Measurements from ENCODE around the gene UPK2. TPM values are rescaled to one million over a fixed set of nuclear protein-coding genes. Genes with fewer than 3 reads are reported as not detected.

UPK2 gene
- total and polyA plus RNA-seq, 2 donors (not counting 1 experiment from before 2014, with no cell fraction given) = not detected

GRCh38 chr11:118911113-118911879 is 44.8 kb upstream of the UPK2 start:
- no peak for TF ChIP-seq EZH2 (IDR thresholded peaks at IDR 0.05; ENCODE audit: low read length, missing control alignments)
- no peak for TF ChIP-seq CTCF (conservative IDR thresholded peaks at IDR 0.05 in 1 of 2, IDR thresholded peaks at IDR 0.05 in 1 of 2; ENCODE audit: low read depth in 1 of 2, low read length in 2 of 2)
- H3K4me3 ChIP-seq (replicated peaks in 1 of 4; ENCODE audit: control extremely low read depth in 1 of 4, insufficient read depth in 1 of 4, low read depth in 3 of 4, low read length in 4 of 4) = peak overlapping the region in 3 of 4 experiments; percentile 4 to 47 (median 25)
- H3K4me2 ChIP-seq (ENCODE audit: extremely low read depth, insufficient read depth, low read length) = peak overlapping the region; percentile 70
- H3K4me1 ChIP-seq (ENCODE audit: control insufficient read depth, extremely low read depth, insufficient read depth, low read length) = peaks cover 76% of the 10 kb centered on the region
- H3K9me3 ChIP-seq (ENCODE audit: control insufficient read depth, insufficient read depth, low read depth, low read length) = no peaks in the 10 kb centered on the region
- peak in 1 of 2 donors; percentile 61 for DNase-seq (ENCODE audit: low read depth in 2 of 2)
- peaks cover 11% of the 10 kb centered on the region for H3K36me3 ChIP-seq (ENCODE audit: control insufficient read depth, insufficient read depth, low read length)
- no peaks in the 10 kb centered on the region for H4K20me1 ChIP-seq (ENCODE audit: control insufficient read depth, extremely low read depth, insufficient read depth, low read length)
- H3K79me2 ChIP-seq (ENCODE audit: control insufficient read depth, insufficient read depth, low read length) = peaks cover 82% of the 10 kb centered on the region
- H3K27me3 ChIP-seq (ENCODE audit: control insufficient read depth, insufficient read depth, low read length) = no peaks in the 10 kb centered on the region
- no peak overlapping the region for H2AFZ ChIP-seq (ENCODE audit: low read length)
- peak overlapping the region; percentile 90 for H3K27ac ChIP-seq (ENCODE audit: insufficient read depth, low read length)
- peak overlapping the region; percentile 68 for H3K9ac ChIP-seq (ENCODE audit: insufficient read depth, low read length)

GRCh38 chr11:118911880-118912741 is 44.0 kb upstream of the UPK2 start:
- Histone ChIP-seq H3K4me2 (ENCODE audit: extremely low read depth, insufficient read depth, low read length) (peak overlapping the region; percentile 70), H4K20me1 (ENCODE audit: control insufficient read depth, extremely low read depth, insufficient read depth, low read length) (no peaks in the 10 kb centered on the region), H3K27ac (ENCODE audit: insufficient read depth, low read length) (peak overlapping the region; percentile 90), H3K9me3 (ENCODE audit: control insufficient read depth, insufficient read depth, low read depth, low read length) (no peaks in the 10 kb centered on the region), H3K36me3 (ENCODE audit: control insufficient read depth, insufficient read depth, low read length) (peaks cover 7% of the 10 kb centered on the region), H3K4me1 (ENCODE audit: control insufficient read depth, extremely low read depth, insufficient read depth, low read length) (peaks cover 80% of the 10 kb centered on the region), H3K27me3 (ENCODE audit: control insufficient read depth, insufficient read depth, low read length) (no peaks in the 10 kb centered on the region), H3K9ac (ENCODE audit: insufficient read depth, low read length) (peak overlapping the region; percentile 68), H3K79me2 (ENCODE audit: control insufficient read depth, insufficient read depth, low read length) (peaks cover 81% of the 10 kb centered on the region), H3K4me3 (replicated peaks in 1 of 4; ENCODE audit: control extremely low read depth in 1 of 4, insufficient read depth in 1 of 4, low read depth in 3 of 4, low read length in 4 of 4) (peak overlapping the region in 2 of 4 experiments; percentile 25 to 47), H2AFZ (ENCODE audit: low read length) (no peak overlapping the region)
- TF ChIP-seq EZH2 (IDR thresholded peaks at IDR 0.05; ENCODE audit: low read length, missing control alignments) (no peak), CTCF (conservative IDR thresholded peaks at IDR 0.05 in 1 of 2, IDR thresholded peaks at IDR 0.05 in 1 of 2; ENCODE audit: low read depth in 1 of 2, low read length in 2 of 2) (no peak)
- DNase-seq (ENCODE audit: low read depth in 2 of 2) = peak; percentile 86 to 95
